Bronchial epithelial cell (primary cell): ENCODE data around the gene CHCT1. TPM values are rescaled to one million over a fixed set of nuclear protein-coding genes. Genes with fewer than 3 reads are reported as not detected.
"Not testable (repeated sequence)": the region's sequence is repeated elsewhere in the genome, so short reads cannot be mapped to it uniquely, and the experiment has no call there.

ENCODE experiments used
- DNase-seq: peaks from one replicate; pipeline ENCODE4 v3.0.0-alpha.2; 2010; ENCODE audit warnings: low read depth
- FAIRE-seq: peaks from 2 replicates; lab custom pipeline; 2011; peaks lifted over from hg19 to GRCh38; lab: Jason Lieb, UNC
- H3K27me3 ChIP-seq: 2 replicates; pipeline ENCODE4 v1.5.1; 2011; ENCODE audit warnings: low read length; ENCODE audit not compliant: control insufficient read depth, insufficient read depth
- H3K36me3 ChIP-seq: 2 replicates; pipeline ENCODE4 v1.5.1; 2011; ENCODE audit warnings: low read length; ENCODE audit not compliant: control insufficient read depth, insufficient read depth
- H3K4me3 ChIP-seq: 2 replicates; pipeline ENCODE4 v1.5.1; 2011; ENCODE audit warnings: mild to moderate bottlenecking, low read depth, low read length, control low read depth
- CTCF ChIP-seq: IDR thresholded peaks from 2 replicates; pipeline ENCODE4 v1.5.1; 2011; ENCODE audit warnings: mild to moderate bottlenecking, moderate library complexity, low read length, control low read depth, inconsistent platforms; ENCODE audit not compliant: insufficient read depth, severe bottlenecking
- total RNA-seq: library from RNA; depleted of rRNA; stranded (reverse); fragments of >200 nt; gene quantifications from 2 replicates; pipeline ENCODE4 v1.2.1, GENCODE V29; 2014

Gene CHCT1
- total RNA-seq, result not detected in 2 replicates

- Histone ChIP-seq H3K4me3 (peak within 1 kb of the TSS; percentile 39), H3K36me3 (no peaks in the 10 kb centered on the region), H3K27me3 (peaks cover 2% of the 10 kb centered on the region)
- no peak for FAIRE-seq
- no peak for DNase-seq
- no peak for TF ChIP-seq CTCF
These were observed at the start of gene CHCT1 for GRCh38 chr17:60422162-60422665. CHCT1 (plus strand) TSS chr17:60422489; CDS start chr17:60422593, 104 bp downstream.

- no peaks in the 10 kb centered on the region for H3K36me3 ChIP-seq
- DNase-seq (peak; percentile 93), FAIRE-seq (no peak)
- TF ChIP-seq CTCF, result no peak
- no peak overlapping the region for H3K4me3 ChIP-seq
- no peaks in the 10 kb centered on the region for H3K27me3 ChIP-seq
These were observed 49.4 kb upstream of the CHCT1 start for GRCh38 chr17:60372790-60373483.

GRCh38 chr17:60378187-60378586 lies 44.1 kb upstream of the CHCT1 start:
- FAIRE-seq, H3K36me3 ChIP-seq, H3K27me3 ChIP-seq, H3K4me3 ChIP-seq, DNase-seq: not testable (repeated sequence)

GRCh38 chr17:60379461-60379860 lies 42.8 kb upstream of the CHCT1 start:
- not testable (repeated sequence) for H3K27me3 ChIP-seq, FAIRE-seq

GRCh38 chr17:60381958-60382357 lies 40.3 kb upstream of the CHCT1 start:
- no peak for FAIRE-seq
- H3K4me3 ChIP-seq, result no peak overlapping the region
- H3K36me3 ChIP-seq, result no peaks in the 10 kb centered on the region
- no peak for DNase-seq
- no peaks in the 10 kb centered on the region for H3K27me3 ChIP-seq
- no peak for TF ChIP-seq CTCF

More at GRCh38 chr17:60379461-60379860, 42.8 kb upstream of the CHCT1 start:
- H3K4me3 ChIP-seq, DNase-seq, H3K36me3 ChIP-seq: not testable (repeated sequence)

GRCh38 chr17:60383379-60383778 lies 38.9 kb upstream of the CHCT1 start:
- FAIRE-seq (no peak), DNase-seq (no peak)
- no peak overlapping the region for H3K4me3 ChIP-seq
- TF ChIP-seq CTCF, result no peak
- H3K27me3 ChIP-seq, result no peaks in the 10 kb centered on the region
- H3K36me3 ChIP-seq, result no peaks in the 10 kb centered on the region

- not testable (repeated sequence) for H3K36me3 ChIP-seq, DNase-seq, H3K27me3 ChIP-seq, FAIRE-seq, H3K4me3 ChIP-seq
These were observed 37.4 kb upstream of the CHCT1 start for GRCh38 chr17:60384921-60385320.
